ENCODE measurements around the gene TMPO. TPM values are rescaled to one million over a fixed set of nuclear protein-coding genes. Genes with fewer than 3 reads are reported as not detected.
A peak's percentile ranks its signal among the peaks of the same experiment; 100 is the strongest.
"Not testable (repeated sequence)": the region's sequence is repeated elsewhere in the genome, so short reads cannot be mapped to it uniquely, and the experiment has no call there.

TMPO gene
- total RNA-seq, 1 donor from 2014 or later = 16.9 TPM

- TF ChIP-seq CTCF (IDR thresholded peaks at IDR 0.05; ENCODE audit: borderline replicate concordance) = no peak
- Histone ChIP-seq H3K4me1 (peaks cover 9% of the 10 kb centered on the region), H3K27ac (replicated peaks) (peak overlapping the region; percentile 99), H3K4me3 (peak overlapping the region; percentile 72), H3K27me3 (ENCODE audit: low read depth) (no peaks in the 10 kb centered on the region), H3K36me3 (no peaks in the 10 kb centered on the region), H3K9me3 (replicated peaks) (no peaks in the 10 kb centered on the region)
- DNase-seq = peak; percentile 85
- intact Hi-C loops (cut with micrococcal nuclease) = no loop called here
Observed at GRCh38 chr12:98503342-98503591, 12.1 kb upstream of the TMPO start.

- H3K4me1 ChIP-seq = peaks cover 9% of the 10 kb centered on the region
- intact Hi-C loops (cut with micrococcal nuclease) = no loop called here
Observed at GRCh38 chr12:98503592-98504367, 11.6 kb upstream of the TMPO start.

GRCh38 chr12:98504368-98504617, 11.1 kb upstream of the TMPO start:
- intact Hi-C loops (cut with micrococcal nuclease) = no loop called here
- no peak for TF ChIP-seq CTCF (IDR thresholded peaks at IDR 0.05; ENCODE audit: borderline replicate concordance)

More at GRCh38 chr12:98503592-98504367, 11.6 kb upstream of the TMPO start:
- Histone ChIP-seq H3K9me3 (replicated peaks) (no peaks in the 10 kb centered on the region), H3K4me3 (peak overlapping the region; percentile 72), H3K27me3 (ENCODE audit: low read depth) (no peaks in the 10 kb centered on the region), H3K36me3 (no peaks in the 10 kb centered on the region), H3K27ac (replicated peaks) (peak overlapping the region; percentile 99)
- peak; percentile 94 for DNase-seq
- no peak for TF ChIP-seq CTCF (IDR thresholded peaks at IDR 0.05; ENCODE audit: borderline replicate concordance)

GRCh38 chr12:98509063-98509462, 6.3 kb upstream of the TMPO start:
- intact Hi-C loops (cut with micrococcal nuclease) = no loop called here
- Histone ChIP-seq H3K4me3 (no peak overlapping the region), H3K27me3 (ENCODE audit: low read depth) (no peaks in the 10 kb centered on the region), H3K36me3 (no peaks in the 10 kb centered on the region), H3K4me1 (peaks cover 16% of the 10 kb centered on the region), H3K27ac (replicated peaks) (no peak overlapping the region), H3K9me3 (replicated peaks) (no peaks in the 10 kb centered on the region)
- TF ChIP-seq CTCF (IDR thresholded peaks at IDR 0.05; ENCODE audit: borderline replicate concordance) = no peak
- no peak for DNase-seq

More at GRCh38 chr12:98504368-98504617, 11.1 kb upstream of the TMPO start:
- Histone ChIP-seq H3K4me3 (peak overlapping the region; percentile 72), H3K36me3 (no peaks in the 10 kb centered on the region), H3K9me3 (replicated peaks) (no peaks in the 10 kb centered on the region), H3K27ac (replicated peaks) (peak overlapping the region; percentile 99), H3K27me3 (ENCODE audit: low read depth) (no peaks in the 10 kb centered on the region), H3K4me1 (peaks cover 9% of the 10 kb centered on the region)
- DNase-seq = no peak

- DNase-seq; H3K4me3 ChIP-seq; H3K27ac ChIP-seq (replicated peaks); H3K9me3 ChIP-seq (replicated peaks); H3K27me3 ChIP-seq (ENCODE audit: low read depth); H3K36me3 ChIP-seq: not testable (repeated sequence)
- peaks cover 31% of the 10 kb centered on the region for H3K4me1 ChIP-seq
- intact Hi-C loops (cut with micrococcal nuclease) = loop anchor here (10.0 kb wide), 1 partner anchor 87 kb away; no protein-coding TSS in a partner anchor
Observed at GRCh38 chr12:98511806-98512205, 3.6 kb upstream of the TMPO start.

GRCh38 chr12:98513379-98514322, 1.7 kb upstream of the TMPO start:
- intact Hi-C loops (cut with micrococcal nuclease) = loop anchor here (10.0 kb wide), 1 partner anchor 89 kb away; no protein-coding TSS in a partner anchor
- TF ChIP-seq CTCF (IDR thresholded peaks at IDR 0.05; ENCODE audit: borderline replicate concordance) = no peak
- peaks cover 45% of the 10 kb centered on the region for H3K4me1 ChIP-seq
- peak overlapping the region; percentile 96 for H3K27ac ChIP-seq (replicated peaks)
- H3K9me3 ChIP-seq (replicated peaks) = no peaks in the 10 kb centered on the region
- H3K4me3 ChIP-seq = peak overlapping the region; percentile 98
- no peaks in the 10 kb centered on the region for H3K27me3 ChIP-seq (ENCODE audit: low read depth)
- H3K36me3 ChIP-seq = no peaks in the 10 kb centered on the region
- DNase-seq = no peak
